IPS-18a (cell line): ENCODE data around the gene UNK.
"Not testable (repeated sequence)": the region's sequence is repeated elsewhere in the genome, so short reads cannot be mapped to it uniquely, and the experiment has no call there.

Source experiments
- H3K27ac ChIP-seq: one replicate; pipeline ENCODE4 v1.5.1; 2013; ENCODE audit warnings: low read length
- H3K27me3 ChIP-seq: one replicate; pipeline ENCODE4 v1.6.1; 2013; ENCODE audit warnings: mild to moderate bottlenecking, low read length; ENCODE audit not compliant: control insufficient read depth, insufficient read depth
- H3K36me3 ChIP-seq: one replicate; pipeline ENCODE4 v1.6.1; 2013; ENCODE audit warnings: low read depth, low read length; ENCODE audit not compliant: control insufficient read depth
- H3K4me1 ChIP-seq: one replicate; pipeline ENCODE4 v1.6.1; 2013; ENCODE audit warnings: low read depth, low read length; ENCODE audit not compliant: control insufficient read depth
- H3K4me3 ChIP-seq: one replicate; pipeline ENCODE4 v1.5.1; 2013; ENCODE audit warnings: low read length
- H3K9ac ChIP-seq: one replicate; pipeline ENCODE4 v1.6.1; 2013; ENCODE audit warnings: mild to moderate bottlenecking, low read length, moderate library complexity
- H3K9me3 ChIP-seq: one replicate; pipeline ENCODE4 v1.6.1; 2013; ENCODE audit warnings: low read depth, low read length; ENCODE audit not compliant: control insufficient read depth

Gene UNK

GRCh38 chr17:75756451-75757085, 28.0 kb upstream of the UNK start:
- Histone ChIP-seq H3K4me1 (no peaks in the 10 kb centered on the region), H3K9me3 (no peaks in the 10 kb centered on the region), H3K27ac (no peak overlapping the region), H3K27me3 (peaks cover 13% of the 10 kb centered on the region), H3K4me3 (no peak overlapping the region), H3K36me3 (no peaks in the 10 kb centered on the region), H3K9ac (no peak overlapping the region)

DNA sequence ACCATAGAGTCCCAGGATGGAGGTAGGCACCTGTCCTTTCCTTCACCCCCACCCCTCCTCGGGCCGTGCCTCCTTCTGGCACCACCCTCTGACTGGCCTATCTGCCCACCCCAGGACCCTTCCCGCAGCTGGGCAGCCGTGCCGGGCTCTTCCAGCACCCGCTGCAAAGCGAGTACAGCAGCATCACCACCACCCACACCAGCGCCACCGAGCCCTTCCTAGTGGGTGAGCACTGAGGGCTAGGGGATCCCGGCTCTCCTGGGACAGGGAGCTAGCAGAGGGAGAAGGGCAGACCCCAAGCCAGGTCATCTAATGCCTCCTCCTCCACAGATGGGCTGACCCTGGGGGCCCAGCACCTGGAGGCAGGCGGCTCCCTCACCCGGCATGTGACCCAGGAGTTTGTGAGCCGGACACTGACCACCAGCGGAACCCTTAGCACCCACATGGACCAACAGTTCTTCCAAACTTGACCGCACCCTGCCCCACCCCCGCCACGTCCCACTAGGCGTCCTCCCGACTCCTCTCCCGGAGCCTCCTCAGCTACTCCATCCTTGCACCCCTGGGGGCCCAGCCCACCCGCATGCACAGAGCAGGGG, 27.4 kb upstream of the UNK start:
- Histone ChIP-seq H3K36me3 (no peaks in the 10 kb centered on the region), H3K27me3 (peaks cover 13% of the 10 kb centered on the region), H3K9me3 (no peaks in the 10 kb centered on the region), H3K27ac (no peak overlapping the region), H3K4me1 (no peaks in the 10 kb centered on the region), H3K4me3 (no peak overlapping the region), H3K9ac (no peak overlapping the region)

GRCh38 chr17:75758131-75758905, 26.3 kb upstream of the UNK start:
- Histone ChIP-seq H3K9me3 (no peaks in the 10 kb centered on the region), H3K27me3 (peaks cover 9% of the 10 kb centered on the region), H3K4me3 (no peak overlapping the region), H3K4me1 (no peaks in the 10 kb centered on the region), H3K9ac (no peak overlapping the region), H3K36me3 (no peaks in the 10 kb centered on the region), H3K27ac (no peak overlapping the region)

DNA sequence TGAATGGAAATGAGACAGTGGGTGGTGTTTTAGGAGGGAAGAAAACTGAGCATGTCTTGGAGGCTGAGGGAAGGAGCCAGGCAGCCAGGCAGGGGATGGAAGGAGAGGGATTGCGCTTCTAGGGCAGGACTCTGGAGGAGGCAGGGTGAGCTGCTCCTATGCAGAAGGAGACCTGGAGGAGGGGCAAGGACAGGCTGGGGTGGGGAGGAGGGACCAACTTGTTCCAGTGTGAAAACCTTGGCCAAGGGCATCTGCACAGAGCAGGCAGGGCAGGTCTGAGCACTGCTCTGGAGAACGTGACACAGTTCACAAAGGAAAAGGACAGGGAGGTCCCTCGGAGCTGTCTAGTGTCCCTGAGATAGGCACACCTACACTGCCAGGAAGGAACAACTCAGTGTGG, 25.1 kb upstream of the UNK start:
- Histone ChIP-seq H3K36me3 (no peaks in the 10 kb centered on the region), H3K9me3 (no peaks in the 10 kb centered on the region), H3K9ac (no peak overlapping the region), H3K4me3 (no peak overlapping the region), H3K27ac (no peak overlapping the region), H3K27me3 (peaks cover 13% of the 10 kb centered on the region), H3K4me1 (no peaks in the 10 kb centered on the region)

- not testable (repeated sequence) for H3K36me3 ChIP-seq, H3K9me3 ChIP-seq, H3K4me1 ChIP-seq, H3K27ac ChIP-seq, H3K9ac ChIP-seq, H3K4me3 ChIP-seq, H3K27me3 ChIP-seq
Observed at GRCh38 chr17:75759978-75760640, 24.5 kb upstream of the UNK start.

DNA sequence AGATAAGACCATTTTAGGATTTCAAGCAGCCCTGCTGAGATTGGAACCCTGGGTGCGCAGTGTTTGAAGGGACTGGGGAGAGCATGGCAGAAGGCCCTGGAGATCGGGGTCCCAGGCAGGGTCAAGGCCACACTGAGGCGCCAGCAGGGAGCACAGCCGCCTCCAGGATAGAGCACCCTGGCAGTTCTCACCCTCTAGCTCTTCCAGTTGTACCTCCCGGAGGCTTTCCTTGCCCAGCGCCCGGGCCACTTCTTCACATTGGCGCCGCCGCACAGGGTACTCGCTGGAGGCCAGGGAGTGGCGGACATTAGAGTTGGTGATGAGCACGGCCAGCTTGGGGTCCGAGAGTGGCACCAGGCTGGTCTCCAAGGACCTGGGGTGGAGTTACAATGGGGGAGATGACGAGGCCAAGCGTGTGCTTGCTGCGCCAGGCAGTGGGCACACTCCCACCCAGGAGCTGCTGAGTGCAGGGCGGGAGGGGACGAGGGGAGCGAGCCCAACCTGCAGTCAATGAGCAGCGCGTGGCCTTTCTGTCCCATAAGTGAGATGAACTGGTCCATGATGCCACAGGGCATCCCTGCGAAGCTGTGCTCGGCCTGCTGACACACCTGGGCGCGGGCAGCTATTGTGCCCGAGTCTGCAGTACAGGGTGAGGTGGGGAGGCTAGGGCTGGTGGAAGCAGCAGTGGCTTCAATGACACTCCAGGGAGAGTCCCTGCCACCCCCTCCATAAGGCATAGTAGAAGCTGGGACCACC, 21.9 kb upstream of the UNK start:
- H3K27me3 ChIP-seq: peaks cover 9% of the 10 kb centered on the region
- no peaks in the 10 kb centered on the region for H3K9me3 ChIP-seq
- H3K36me3 ChIP-seq: no peaks in the 10 kb centered on the region
- H3K4me3 ChIP-seq: no peak overlapping the region
- H3K9ac ChIP-seq: no peak overlapping the region
- no peak overlapping the region for H3K27ac ChIP-seq
- H3K4me1 ChIP-seq: no peaks in the 10 kb centered on the region

DNA sequence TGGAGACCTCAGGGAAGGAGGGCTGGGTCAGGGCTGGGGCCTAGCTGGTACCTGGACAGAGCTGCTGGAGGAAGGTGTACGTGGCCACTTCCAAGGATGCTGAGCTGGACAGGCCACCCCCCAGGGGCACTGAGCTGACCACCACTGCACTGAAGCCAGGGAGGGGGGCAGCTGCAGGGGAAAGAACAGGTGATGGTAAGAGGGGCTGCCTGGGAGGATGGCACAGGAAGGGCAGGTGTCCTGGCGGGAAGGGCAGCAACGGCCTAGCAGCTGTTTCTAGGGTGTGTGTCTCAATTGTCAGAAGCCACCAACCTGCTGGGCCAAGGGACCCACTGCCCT, 21.4 kb upstream of the UNK start:
- no peak overlapping the region for H3K9ac ChIP-seq
- peaks cover 9% of the 10 kb centered on the region for H3K27me3 ChIP-seq
- H3K27ac ChIP-seq: no peak overlapping the region
- no peak overlapping the region for H3K4me3 ChIP-seq
- H3K9me3 ChIP-seq: no peaks in the 10 kb centered on the region
- H3K36me3 ChIP-seq: no peaks in the 10 kb centered on the region
- H3K4me1 ChIP-seq: no peaks in the 10 kb centered on the region

- H3K27me3 ChIP-seq: peaks cover 9% of the 10 kb centered on the region
- no peaks in the 10 kb centered on the region for H3K4me1 ChIP-seq
- no peak overlapping the region for H3K9ac ChIP-seq
- no peaks in the 10 kb centered on the region for H3K9me3 ChIP-seq
- H3K4me3 ChIP-seq: peak overlapping the region; percentile 60
- no peaks in the 10 kb centered on the region for H3K36me3 ChIP-seq
- H3K27ac ChIP-seq: no peak overlapping the region
Observed at GRCh38 chr17:75763613-75764416, 20.8 kb upstream of the UNK start.

DNA sequence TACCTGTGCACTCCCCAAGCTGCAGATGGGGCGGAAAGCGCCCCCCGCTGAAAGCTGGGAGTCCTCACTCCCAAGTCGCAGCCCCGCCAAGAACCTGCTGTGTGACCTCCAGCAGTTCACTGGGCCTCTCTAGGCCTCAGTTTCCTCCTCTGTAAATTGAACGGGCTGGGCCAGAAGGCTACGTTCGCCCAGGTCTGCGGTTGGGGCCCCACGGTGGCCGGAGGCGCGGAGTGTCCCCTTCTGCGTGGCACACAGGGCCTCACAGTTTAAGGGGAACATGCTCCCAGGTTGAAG, 20.2 kb upstream of the UNK start:
- Histone ChIP-seq H3K27me3 (peaks cover 9% of the 10 kb centered on the region), H3K27ac (no peak overlapping the region)

GRCh38 chr17:75764711-75765421, 19.7 kb upstream of the UNK start, which contains the start of gene GALK1:
Gene GALK1 (minus strand): TSS chr17:75765192. CDS start chr17:75765136, 56 bp downstream.
- no peak within 1 kb of the TSS for H3K27ac ChIP-seq
- peak within 1 kb of the TSS; percentile 9 for H3K9ac ChIP-seq
- H3K27me3 ChIP-seq: peaks cover 9% of the 10 kb centered on the region
- no peaks in the 10 kb centered on the region for H3K4me1 ChIP-seq
- no peaks in the 10 kb centered on the region for H3K9me3 ChIP-seq
- peak within 1 kb of the TSS; percentile 60 for H3K4me3 ChIP-seq
- H3K36me3 ChIP-seq: no peaks in the 10 kb centered on the region

More for the DNA sequence above, 20.2 kb upstream of the UNK start:
- H3K4me3 ChIP-seq: peak overlapping the region; percentile 60
- peak overlapping the region; percentile 9 for H3K9ac ChIP-seq
- H3K9me3 ChIP-seq: no peaks in the 10 kb centered on the region
- H3K4me1 ChIP-seq: no peaks in the 10 kb centered on the region
- no peaks in the 10 kb centered on the region for H3K36me3 ChIP-seq
